Neuronal stem cell (in vitro differentiated cells): ENCODE results near the gene FER.

Source experiments
- DNase-seq: peaks from one replicate; pipeline ENCODE4 v3.0.0-alpha.2; 2013; ENCODE audit warnings: low spot score
- H2AFZ ChIP-seq: one replicate; pipeline ENCODE4 v1.6.1; 2013; ENCODE audit warnings: mild to moderate bottlenecking, low read length, inconsistent platforms
- H2AK5ac ChIP-seq: 2 replicates; pipeline ENCODE4 v1.6.1; 2013; ENCODE audit warnings: low read depth, mild to moderate bottlenecking, inconsistent platforms, low read length, moderate library complexity, mixed read lengths
- H2BK120ac ChIP-seq: 2 replicates; pipeline ENCODE4 v1.6.1; 2013; ENCODE audit warnings: low read depth, mild to moderate bottlenecking, inconsistent platforms, low read length, moderate library complexity, mixed read lengths
- H2BK12ac ChIP-seq: one replicate; pipeline ENCODE4 v1.6.1; 2013; ENCODE audit warnings: low read length, inconsistent platforms
- H2BK15ac ChIP-seq: 2 replicates; pipeline ENCODE4 v1.6.1; 2013; ENCODE audit warnings: mild to moderate bottlenecking, low read length, inconsistent platforms, mixed read lengths
- H2BK5ac ChIP-seq: one replicate; pipeline ENCODE4 v1.6.1; 2013; ENCODE audit warnings: inconsistent platforms, mild to moderate bottlenecking, low read length, moderate library complexity
- H3K14ac ChIP-seq: one replicate; pipeline ENCODE4 v1.6.1; 2013; ENCODE audit warnings: low read length, inconsistent platforms
- H3K18ac ChIP-seq: 2 replicates; pipeline ENCODE4 v1.6.1; 2013; ENCODE audit warnings: low read length, inconsistent platforms
- H3K23ac ChIP-seq: 2 replicates; pipeline ENCODE4 v1.6.1; 2013; ENCODE audit warnings: low read depth, mild to moderate bottlenecking, mixed read lengths, low read length, inconsistent platforms; ENCODE audit not compliant: poor library complexity
- H3K27ac ChIP-seq: replicated peaks from 3 replicates; pipeline ENCODE4 v1.5.1; 2013; ENCODE audit warnings: low read length, inconsistent platforms
- H3K27me3 ChIP-seq, 3 experiments: 2 replicates each; pipeline ENCODE4 v1.6.1; 2013; ENCODE audit warnings: low read length in 3 of 3, mild to moderate bottlenecking in 2 of 3, inconsistent platforms in 1 of 3, low read depth in 1 of 3, mixed read lengths in 1 of 3, moderate library complexity in 1 of 3; ENCODE audit not compliant: control insufficient read depth in 3 of 3, insufficient read depth in 3 of 3
- H3K36me3 ChIP-seq, 2 donors: replicated peaks in 1 of 2; 2 replicates each; pipeline ENCODE4 v1.6.1; 2013; ENCODE audit warnings: low read length in 2 of 2; ENCODE audit not compliant: control insufficient read depth in 2 of 2, insufficient read depth in 2 of 2
- H3K4ac ChIP-seq: 2 replicates; pipeline ENCODE4 v1.6.1; 2013; ENCODE audit warnings: inconsistent platforms, mild to moderate bottlenecking, low read length, moderate library complexity
- H3K4me1 ChIP-seq, 2 donors: 1 replicate in 1 of 2; 2 replicates in 1 of 2; pipeline ENCODE4 v1.6.1; 2013; ENCODE audit warnings: low read length in 2 of 2, low read depth in 1 of 2; ENCODE audit not compliant: control insufficient read depth in 2 of 2, insufficient read depth in 1 of 2
- H3K4me2 ChIP-seq: one replicate; pipeline ENCODE4 v1.6.1; 2013; ENCODE audit warnings: mild to moderate bottlenecking, low read length, inconsistent platforms; ENCODE audit not compliant: insufficient read depth, poor library complexity, severe bottlenecking
- H3K4me3 ChIP-seq, 2 donors: 2 replicates each; pipeline ENCODE4 v1.5.1; 2013; ENCODE audit warnings: low read length in 2 of 2, mild to moderate bottlenecking in 2 of 2, inconsistent platforms in 1 of 2, moderate library complexity in 1 of 2
- H3K79me1 ChIP-seq: one replicate; pipeline ENCODE4 v1.6.1; 2013; ENCODE audit warnings: low read depth, mild to moderate bottlenecking, inconsistent platforms, low read length, moderate library complexity
- H3K9ac ChIP-seq: one replicate; pipeline ENCODE4 v1.6.1; 2013; ENCODE audit warnings: mild to moderate bottlenecking, low read depth, low read length, inconsistent platforms; ENCODE audit not compliant: poor library complexity
- H3K9me3 ChIP-seq, 2 donors: replicated peaks in 1 of 2; 2 replicates each; pipeline versions ENCODE3 to v1.6.1; 2013; ENCODE audit warnings: low read length in 2 of 2, mild to moderate bottlenecking in 2 of 2, inconsistent platforms in 1 of 2, low read depth in 1 of 2, mixed read lengths in 1 of 2, moderate library complexity in 1 of 2; ENCODE audit not compliant: control insufficient read depth in 2 of 2, insufficient read depth in 1 of 2
- H4K8ac ChIP-seq: one replicate; pipeline ENCODE4 v1.6.1; 2013; ENCODE audit warnings: low read depth, mild to moderate bottlenecking, inconsistent platforms, low read length, moderate library complexity
- H4K91ac ChIP-seq: one replicate; pipeline ENCODE4 v1.6.1; 2013; ENCODE audit warnings: low read length, low read depth, mild to moderate bottlenecking, inconsistent platforms; ENCODE audit not compliant: poor library complexity
- WGBS, 2 donors: extraction: QIAGEN DNeasy Blood & Tissue Kit; methylation state at CpG; one replicate each; pipeline ENCODE4 v1.1.7; 2013; ENCODE audit warnings: missing lambda C conversion rate in 2 of 2, mixed read lengths in 1 of 2; ENCODE audit not compliant: insufficient read length in 2 of 2, insufficient replicate concordance in 1 of 2; ENCODE audit errors: extremely low coverage in 2 of 2; 5-methylcytosine and 5-hydroxymethylcytosine counted together

Gene FER

DNA sequence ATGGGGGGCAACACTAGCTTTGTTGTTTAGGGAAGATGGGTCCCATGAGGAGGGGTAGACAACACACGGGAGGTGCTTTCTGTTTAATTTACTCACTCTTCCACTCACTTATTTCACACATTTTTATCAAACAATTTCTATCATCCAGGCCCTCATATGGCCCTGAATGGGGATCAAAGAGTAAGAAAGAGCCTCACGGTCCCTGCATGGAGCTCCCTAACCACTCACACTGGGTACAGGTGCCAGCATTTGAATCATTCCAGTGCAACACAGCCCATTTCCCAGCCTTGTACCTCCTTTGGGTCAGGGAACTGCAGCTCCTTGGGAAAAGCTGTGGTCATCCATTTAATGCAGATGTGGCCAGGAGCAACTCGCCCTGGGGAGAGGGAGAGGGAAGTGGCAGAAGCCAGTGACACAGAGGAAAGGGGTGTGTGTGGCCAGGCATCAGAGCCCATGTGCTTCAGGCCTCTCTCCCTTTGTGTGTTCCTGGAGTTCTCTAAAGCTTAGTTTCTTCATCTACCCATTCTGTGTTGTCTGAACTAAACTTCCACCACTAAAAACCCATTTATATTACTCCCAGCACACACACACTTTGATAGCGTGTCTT is 476.7 kb downstream of the FER start:
- H2BK15ac ChIP-seq: no peak overlapping the region
- no peaks in the 10 kb centered on the region for H3K27me3 ChIP-seq
- no peak for DNase-seq
- H3K4ac ChIP-seq: no peak overlapping the region
- H3K9me3 ChIP-seq: peaks cover 2 to 3% of the 10 kb centered on the region in 2 donors
- H3K23ac ChIP-seq: no peak overlapping the region
- H3K79me1 ChIP-seq: no peaks in the 10 kb centered on the region
- peak overlapping the region; percentile 52 for H3K18ac ChIP-seq
- H3K9ac ChIP-seq: no peak overlapping the region
- no peak overlapping the region for H4K91ac ChIP-seq
- H3K4me2 ChIP-seq: no peak overlapping the region
- no peak overlapping the region for H2BK120ac ChIP-seq
- no peak overlapping the region for H3K4me3 ChIP-seq
- no peak overlapping the region for H2AK5ac ChIP-seq
- no peak overlapping the region for H2BK5ac ChIP-seq
- no peak overlapping the region for H2AFZ ChIP-seq
- H4K8ac ChIP-seq: no peak overlapping the region
- no CpG with 5 or more reads among the region's 4 CpGs for WGBS, 2 donors
- H2BK12ac ChIP-seq: no peak overlapping the region
- no peak overlapping the region for H3K14ac ChIP-seq
- no peak overlapping the region for H3K27ac ChIP-seq
- peaks cover 0 to 2% of the 10 kb centered on the region in 2 donors for H3K4me1 ChIP-seq
- H3K36me3 ChIP-seq: peaks cover 0 to 1% of the 10 kb centered on the region in 2 donors

DNA sequence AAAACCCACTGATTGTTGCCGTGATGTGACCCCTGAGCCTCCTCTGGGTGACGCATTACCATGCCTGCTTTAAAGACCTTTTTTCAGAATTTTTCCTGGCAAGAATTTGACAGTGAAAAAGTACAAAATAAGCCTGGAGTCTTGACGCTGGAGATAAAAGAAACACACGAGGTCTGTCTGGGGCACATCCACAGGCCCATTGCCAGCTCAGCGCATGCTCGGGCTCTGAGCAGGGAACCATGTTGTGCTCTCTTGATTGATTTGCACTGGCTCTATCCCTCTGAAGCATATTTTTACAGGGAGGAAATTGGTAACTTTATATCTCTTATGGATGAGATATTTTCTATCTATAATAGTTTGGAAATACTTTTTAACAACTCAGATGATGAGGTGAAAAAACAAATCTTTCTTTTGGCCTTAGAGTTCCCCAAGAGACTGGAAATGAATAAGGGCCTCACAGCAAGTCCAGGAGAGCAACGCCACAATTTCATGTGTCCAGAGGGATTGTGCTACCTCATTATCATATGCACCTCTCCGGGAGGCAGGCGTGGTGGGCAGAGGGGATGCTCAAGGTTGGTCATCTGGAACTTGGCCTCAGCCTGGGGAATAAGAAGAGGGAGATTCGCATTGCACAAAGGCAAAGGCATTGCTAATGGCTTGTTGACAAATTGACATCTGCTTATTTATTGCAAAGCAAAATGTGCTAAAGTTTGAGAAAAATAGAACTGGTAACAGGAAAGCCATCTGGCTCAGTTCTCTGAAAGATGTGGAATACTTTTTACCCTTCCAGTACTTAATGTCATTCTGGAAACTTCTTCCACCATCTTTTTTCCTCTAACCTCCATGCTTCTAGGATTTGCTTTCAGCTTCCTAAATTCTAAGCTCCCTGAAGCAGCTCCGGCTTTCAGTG is 478.3 kb downstream of the FER start:
- Histone ChIP-seq H3K79me1 (no peaks in the 10 kb centered on the region), H3K14ac (no peak overlapping the region), H2BK15ac (no peak overlapping the region), H2AK5ac (no peak overlapping the region), H2BK120ac (no peak overlapping the region), H3K23ac (no peak overlapping the region), H3K9me3 (no peaks in the 10 kb centered on the region), H4K8ac (no peak overlapping the region), H2BK12ac (no peak overlapping the region), H3K9ac (no peak overlapping the region), H3K4me3 (no peak overlapping the region), H3K4me2 (no peak overlapping the region), H3K27me3 (no peaks in the 10 kb centered on the region), H3K36me3 (no peaks in the 10 kb centered on the region), H3K4me1 (peaks cover 0 to 2% of the 10 kb centered on the region in 2 donors), H3K27ac (no peak overlapping the region), H4K91ac (no peak overlapping the region), H2AFZ (no peak overlapping the region), H3K4ac (no peak overlapping the region), H2BK5ac (no peak overlapping the region), H3K18ac (no peak overlapping the region)
- WGBS, 2 donors: no CpG with 5 or more reads among the region's 11 CpGs
- no peak for DNase-seq

DNA sequence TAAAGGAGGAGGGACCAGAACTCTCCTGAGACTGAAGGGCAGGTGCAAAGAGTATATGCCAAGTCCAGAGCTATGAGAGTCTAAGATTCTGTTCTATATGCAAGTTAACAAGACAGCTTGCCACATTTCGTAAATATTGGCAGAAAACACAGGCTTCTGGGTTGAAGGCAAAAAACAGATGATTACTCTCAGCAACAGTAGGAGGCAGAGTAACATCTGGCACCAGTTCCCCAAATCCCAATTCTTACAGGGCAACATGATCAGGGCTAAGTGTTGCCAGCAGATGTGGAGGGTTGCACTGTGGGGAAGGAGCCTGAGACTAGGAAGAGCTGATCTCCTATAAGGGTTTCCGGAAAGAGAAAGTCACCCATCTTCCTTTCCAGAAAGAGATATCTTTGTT is 482.7 kb downstream of the FER start:
- H3K14ac ChIP-seq: no peak overlapping the region
- no peak overlapping the region for H4K91ac ChIP-seq
- no peaks in the 10 kb centered on the region for H3K27me3 ChIP-seq
- H3K36me3 ChIP-seq: no peaks in the 10 kb centered on the region
- H3K4me1 ChIP-seq: no peaks in the 10 kb centered on the region
- no peak overlapping the region for H2AK5ac ChIP-seq
- no peak overlapping the region for H2BK15ac ChIP-seq
- H3K79me1 ChIP-seq: no peaks in the 10 kb centered on the region
- WGBS, 2 donors: no CpG with 5 or more reads among the region's 2 CpGs
- no peak overlapping the region for H3K18ac ChIP-seq
- no peak overlapping the region for H2BK120ac ChIP-seq
- H4K8ac ChIP-seq: no peak overlapping the region
- H3K4me2 ChIP-seq: no peak overlapping the region
- no peak overlapping the region for H3K27ac ChIP-seq
- no peak overlapping the region for H2AFZ ChIP-seq
- no peak overlapping the region for H3K23ac ChIP-seq
- H3K4me3 ChIP-seq: no peak overlapping the region
- H2BK12ac ChIP-seq: no peak overlapping the region
- H2BK5ac ChIP-seq: no peak overlapping the region
- DNase-seq: no peak
- no peak overlapping the region for H3K4ac ChIP-seq
- H3K9ac ChIP-seq: no peak overlapping the region
- no peaks in the 10 kb centered on the region for H3K9me3 ChIP-seq

DNA sequence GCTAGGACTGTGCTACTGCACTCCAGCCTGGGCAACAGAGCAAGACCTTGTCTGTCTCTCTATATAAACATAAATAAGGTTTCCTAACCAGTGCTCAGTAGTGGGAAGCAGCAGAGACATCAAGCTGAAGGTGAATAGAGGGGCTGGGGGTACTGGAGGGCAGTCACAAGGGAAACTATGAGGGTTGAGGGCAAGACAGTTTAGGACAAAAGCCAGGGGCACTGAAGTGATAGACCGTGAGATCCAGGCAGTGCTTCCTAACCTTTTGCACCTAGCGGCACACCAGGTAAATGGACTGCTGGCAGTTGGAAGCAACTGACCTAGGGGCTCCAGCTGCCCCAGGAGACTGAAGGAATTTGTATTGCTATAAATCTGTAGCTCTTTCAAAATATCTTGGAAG is 483.6 kb downstream of the FER start:
- no peak overlapping the region for H2BK5ac ChIP-seq
- H3K4me3 ChIP-seq: no peak overlapping the region
- no peaks in the 10 kb centered on the region for H3K27me3 ChIP-seq
- no peak overlapping the region for H3K14ac ChIP-seq
- H3K79me1 ChIP-seq: no peaks in the 10 kb centered on the region
- no peak overlapping the region for H3K23ac ChIP-seq
- H2BK12ac ChIP-seq: no peak overlapping the region
- H2BK120ac ChIP-seq: no peak overlapping the region
- H3K4me2 ChIP-seq: no peak overlapping the region
- no peaks in the 10 kb centered on the region for H3K4me1 ChIP-seq
- no peak overlapping the region for H2AK5ac ChIP-seq
- H3K9me3 ChIP-seq: no peaks in the 10 kb centered on the region
- H4K8ac ChIP-seq: no peak overlapping the region
- H2BK15ac ChIP-seq: no peak overlapping the region
- H2AFZ ChIP-seq: no peak overlapping the region
- H4K91ac ChIP-seq: no peak overlapping the region
- no peak overlapping the region for H3K18ac ChIP-seq
- H3K4ac ChIP-seq: no peak overlapping the region
- H3K36me3 ChIP-seq: no peaks in the 10 kb centered on the region
- no peak for DNase-seq
- WGBS, 2 donors: no CpG with 5 or more reads among the region's 2 CpGs
- H3K9ac ChIP-seq: no peak overlapping the region
- H3K27ac ChIP-seq: no peak overlapping the region
